Liver (tissue), 3 donors: ENCODE results near the gene RUSC1.

Experiments used
- GABPA ChIP-seq, 2 donors: IDR thresholded peaks in 1 of 2; conservative IDR thresholded peaks in 1 of 2; 2 replicates each; pipeline ENCODE4 v1.6.1; 2016; ENCODE audit warnings: antibody characterized with exemption in 2 of 2, mild to moderate bottlenecking in 1 of 2, moderate library complexity in 1 of 2
- RXRA ChIP-seq, 2 donors: IDR thresholded peaks; 2 replicates each; pipeline ENCODE4 v1.6.1; 2017 to 2018; ENCODE audit warnings: antibody characterized with exemption in 2 of 2, mild to moderate bottlenecking in 1 of 2
- SP1 ChIP-seq: IDR thresholded peaks from 2 replicates; pipeline ENCODE4 v1.6.1; 2018; ENCODE audit warnings: antibody characterized with exemption, mild to moderate bottlenecking
- TAF1 ChIP-seq: conservative IDR thresholded peaks from 2 replicates; pipeline ENCODE4 v1.6.1; 2016; ENCODE audit warnings: antibody characterized with exemption, mild to moderate bottlenecking
- TF ChIP-seq, protein P1 (sequence below): fragments of 150-350 bp; IDR thresholded peaks from 2 replicates; pipeline ENCODE4 v1.5.1; 2017; ENCODE audit warnings: improper control_type of control experiment, low read depth, low read length; ENCODE audit not compliant: missing input control
- TF ChIP-seq, protein P2 (sequence below): IDR thresholded peaks from 2 replicates; pipeline ENCODE4 v1.6.1; 2016; ENCODE audit warnings: antibody characterized with exemption, mild to moderate bottlenecking
- TF ChIP-seq, protein P3 (sequence below): IDR thresholded peaks from 2 replicates; pipeline ENCODE4 v1.6.1; 2016; ENCODE audit warnings: antibody characterized with exemption
- TF ChIP-seq, protein P4 (sequence below): IDR thresholded peaks from 2 replicates; pipeline ENCODE4 v1.6.1; 2016; ENCODE audit warnings: antibody characterized with exemption
- donor health status: healthy.
- donor health status: healthy.

DNA sequence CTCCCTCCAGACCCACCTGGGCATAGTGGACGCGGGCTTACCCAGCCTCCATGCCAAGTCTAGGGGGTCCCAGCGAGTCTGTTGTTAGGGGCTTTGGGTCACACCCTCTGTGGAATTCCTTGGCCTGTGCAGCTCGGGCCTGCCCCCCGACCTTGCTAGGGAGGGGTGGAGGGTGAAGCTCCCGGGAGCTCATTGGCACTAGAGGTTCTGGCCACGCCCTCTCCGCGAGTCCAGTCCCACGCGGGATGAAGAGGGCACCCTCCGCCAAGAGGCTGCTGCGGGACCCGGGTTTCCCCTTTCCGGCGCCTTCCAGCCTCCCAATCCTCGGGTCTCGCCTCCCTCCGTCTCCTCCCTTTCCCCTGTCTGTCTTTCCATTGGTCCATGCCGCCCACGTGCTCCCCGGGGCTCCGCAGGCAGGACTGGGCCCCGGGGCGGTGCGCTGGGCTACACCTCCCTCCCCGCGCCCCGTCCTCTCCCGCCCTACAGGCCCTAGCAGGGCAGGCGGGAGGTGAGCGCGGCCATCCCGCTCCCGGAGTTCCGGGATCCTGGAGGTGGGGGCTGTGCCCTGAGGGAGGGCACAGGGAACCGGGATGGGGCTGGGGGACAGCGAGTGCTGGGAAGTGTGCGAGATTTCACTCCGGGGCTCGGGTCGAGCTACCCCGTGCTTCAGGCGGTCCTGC, 3.5 kb downstream of the RUSC1 start:
- TF ChIP-seq, protein P1, sequence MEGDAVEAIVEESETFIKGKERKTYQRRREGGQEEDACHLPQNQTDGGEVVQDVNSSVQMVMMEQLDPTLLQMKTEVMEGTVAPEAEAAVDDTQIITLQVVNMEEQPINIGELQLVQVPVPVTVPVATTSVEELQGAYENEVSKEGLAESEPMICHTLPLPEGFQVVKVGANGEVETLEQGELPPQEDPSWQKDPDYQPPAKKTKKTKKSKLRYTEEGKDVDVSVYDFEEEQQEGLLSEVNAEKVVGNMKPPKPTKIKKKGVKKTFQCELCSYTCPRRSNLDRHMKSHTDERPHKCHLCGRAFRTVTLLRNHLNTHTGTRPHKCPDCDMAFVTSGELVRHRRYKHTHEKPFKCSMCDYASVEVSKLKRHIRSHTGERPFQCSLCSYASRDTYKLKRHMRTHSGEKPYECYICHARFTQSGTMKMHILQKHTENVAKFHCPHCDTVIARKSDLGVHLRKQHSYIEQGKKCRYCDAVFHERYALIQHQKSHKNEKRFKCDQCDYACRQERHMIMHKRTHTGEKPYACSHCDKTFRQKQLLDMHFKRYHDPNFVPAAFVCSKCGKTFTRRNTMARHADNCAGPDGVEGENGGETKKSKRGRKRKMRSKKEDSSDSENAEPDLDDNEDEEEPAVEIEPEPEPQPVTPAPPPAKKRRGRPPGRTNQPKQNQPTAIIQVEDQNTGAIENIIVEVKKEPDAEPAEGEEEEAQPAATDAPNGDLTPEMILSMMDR, result no peak
- TF ChIP-seq, protein P2, sequence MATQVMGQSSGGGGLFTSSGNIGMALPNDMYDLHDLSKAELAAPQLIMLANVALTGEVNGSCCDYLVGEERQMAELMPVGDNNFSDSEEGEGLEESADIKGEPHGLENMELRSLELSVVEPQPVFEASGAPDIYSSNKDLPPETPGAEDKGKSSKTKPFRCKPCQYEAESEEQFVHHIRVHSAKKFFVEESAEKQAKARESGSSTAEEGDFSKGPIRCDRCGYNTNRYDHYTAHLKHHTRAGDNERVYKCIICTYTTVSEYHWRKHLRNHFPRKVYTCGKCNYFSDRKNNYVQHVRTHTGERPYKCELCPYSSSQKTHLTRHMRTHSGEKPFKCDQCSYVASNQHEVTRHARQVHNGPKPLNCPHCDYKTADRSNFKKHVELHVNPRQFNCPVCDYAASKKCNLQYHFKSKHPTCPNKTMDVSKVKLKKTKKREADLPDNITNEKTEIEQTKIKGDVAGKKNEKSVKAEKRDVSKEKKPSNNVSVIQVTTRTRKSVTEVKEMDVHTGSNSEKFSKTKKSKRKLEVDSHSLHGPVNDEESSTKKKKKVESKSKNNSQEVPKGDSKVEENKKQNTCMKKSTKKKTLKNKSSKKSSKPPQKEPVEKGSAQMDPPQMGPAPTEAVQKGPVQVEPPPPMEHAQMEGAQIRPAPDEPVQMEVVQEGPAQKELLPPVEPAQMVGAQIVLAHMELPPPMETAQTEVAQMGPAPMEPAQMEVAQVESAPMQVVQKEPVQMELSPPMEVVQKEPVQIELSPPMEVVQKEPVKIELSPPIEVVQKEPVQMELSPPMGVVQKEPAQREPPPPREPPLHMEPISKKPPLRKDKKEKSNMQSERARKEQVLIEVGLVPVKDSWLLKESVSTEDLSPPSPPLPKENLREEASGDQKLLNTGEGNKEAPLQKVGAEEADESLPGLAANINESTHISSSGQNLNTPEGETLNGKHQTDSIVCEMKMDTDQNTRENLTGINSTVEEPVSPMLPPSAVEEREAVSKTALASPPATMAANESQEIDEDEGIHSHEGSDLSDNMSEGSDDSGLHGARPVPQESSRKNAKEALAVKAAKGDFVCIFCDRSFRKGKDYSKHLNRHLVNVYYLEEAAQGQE, result no peak
- TF ChIP-seq RXRA (IDR thresholded peaks at IDR 0.05), result peak in 1 of 2 donors; percentile 57
- peak in 1 of 2 donors; percentile 59 for TF ChIP-seq GABPA (IDR thresholded peaks at IDR 0.05 in 1 of 2, conservative IDR thresholded peaks at IDR 0.05 in 1 of 2)
- peak; percentile 79 for TF ChIP-seq SP1
- no peak for TF ChIP-seq TAF1
- TF ChIP-seq, protein P3, sequence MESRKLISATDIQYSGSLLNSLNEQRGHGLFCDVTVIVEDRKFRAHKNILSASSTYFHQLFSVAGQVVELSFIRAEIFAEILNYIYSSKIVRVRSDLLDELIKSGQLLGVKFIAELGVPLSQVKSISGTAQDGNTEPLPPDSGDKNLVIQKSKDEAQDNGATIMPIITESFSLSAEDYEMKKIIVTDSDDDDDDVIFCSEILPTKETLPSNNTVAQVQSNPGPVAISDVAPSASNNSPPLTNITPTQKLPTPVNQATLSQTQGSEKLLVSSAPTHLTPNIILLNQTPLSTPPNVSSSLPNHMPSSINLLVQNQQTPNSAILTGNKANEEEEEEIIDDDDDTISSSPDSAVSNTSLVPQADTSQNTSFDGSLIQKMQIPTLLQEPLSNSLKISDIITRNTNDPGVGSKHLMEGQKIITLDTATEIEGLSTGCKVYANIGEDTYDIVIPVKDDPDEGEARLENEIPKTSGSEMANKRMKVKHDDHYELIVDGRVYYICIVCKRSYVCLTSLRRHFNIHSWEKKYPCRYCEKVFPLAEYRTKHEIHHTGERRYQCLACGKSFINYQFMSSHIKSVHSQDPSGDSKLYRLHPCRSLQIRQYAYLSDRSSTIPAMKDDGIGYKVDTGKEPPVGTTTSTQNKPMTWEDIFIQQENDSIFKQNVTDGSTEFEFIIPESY, result peak; percentile 43
- TF ChIP-seq, protein P4, sequence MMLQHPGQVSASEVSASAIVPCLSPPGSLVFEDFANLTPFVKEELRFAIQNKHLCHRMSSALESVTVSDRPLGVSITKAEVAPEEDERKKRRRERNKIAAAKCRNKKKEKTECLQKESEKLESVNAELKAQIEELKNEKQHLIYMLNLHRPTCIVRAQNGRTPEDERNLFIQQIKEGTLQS, result no peak
